Liver (tissue), 3 donors: ENCODE data around the gene MAN1C1.

Experiments used
- FOXA1 ChIP-seq: IDR thresholded peaks from 2 replicates; pipeline ENCODE4 v1.6.1; 2016; ENCODE audit warnings: antibody characterized with exemption
- GABPA ChIP-seq, 2 donors: IDR thresholded peaks in 1 of 2; conservative IDR thresholded peaks in 1 of 2; 2 replicates each; pipeline ENCODE4 v1.6.1; 2016; ENCODE audit warnings: antibody characterized with exemption in 2 of 2, mild to moderate bottlenecking in 1 of 2, moderate library complexity in 1 of 2
- JUND ChIP-seq, 2 donors: IDR thresholded peaks; 2 replicates each; pipeline ENCODE4 v1.6.1; 2016; ENCODE audit warnings: antibody characterized with exemption in 2 of 2
- RAD21 ChIP-seq, 2 donors: IDR thresholded peaks; 2 replicates each; pipeline ENCODE4 v1.6.1; 2016; ENCODE audit warnings: antibody characterized with exemption in 2 of 2, mild to moderate bottlenecking in 2 of 2
- RXRA ChIP-seq, 2 donors: IDR thresholded peaks; 2 replicates each; pipeline ENCODE4 v1.6.1; 2017 to 2018; ENCODE audit warnings: antibody characterized with exemption in 2 of 2, mild to moderate bottlenecking in 1 of 2
- TAF1 ChIP-seq: conservative IDR thresholded peaks from 2 replicates; pipeline ENCODE4 v1.6.1; 2016; ENCODE audit warnings: antibody characterized with exemption, mild to moderate bottlenecking
- YY1 ChIP-seq: IDR thresholded peaks from 2 replicates; pipeline ENCODE4 v1.6.1; 2016; ENCODE audit warnings: antibody characterized with exemption, mild to moderate bottlenecking
- TF ChIP-seq, protein P1 (sequence below): fragments of 150-350 bp; IDR thresholded peaks from 2 replicates; pipeline ENCODE4 v1.5.1; 2017; ENCODE audit warnings: improper control_type of control experiment, low read depth, low read length; ENCODE audit not compliant: missing input control
- TF ChIP-seq, protein P2 (sequence below): IDR thresholded peaks from 2 replicates; pipeline ENCODE4 v1.6.1; 2016; ENCODE audit warnings: antibody characterized with exemption
- TF ChIP-seq, protein P3 (sequence below): IDR thresholded peaks from 2 replicates; pipeline ENCODE4 v1.6.1; 2016; ENCODE audit warnings: antibody characterized with exemption
- TF ChIP-seq, protein P4 (sequence below): IDR thresholded peaks from 2 replicates; pipeline ENCODE4 v1.6.1; 2016; ENCODE audit warnings: antibody characterized with exemption
- TF ChIP-seq, protein P5 (sequence below): IDR thresholded peaks from 2 replicates; pipeline ENCODE4 v1.6.1; 2016; ENCODE audit warnings: antibody characterized with exemption, mild to moderate bottlenecking
- donor health status: healthy.
- donor health status: healthy.

DNA sequence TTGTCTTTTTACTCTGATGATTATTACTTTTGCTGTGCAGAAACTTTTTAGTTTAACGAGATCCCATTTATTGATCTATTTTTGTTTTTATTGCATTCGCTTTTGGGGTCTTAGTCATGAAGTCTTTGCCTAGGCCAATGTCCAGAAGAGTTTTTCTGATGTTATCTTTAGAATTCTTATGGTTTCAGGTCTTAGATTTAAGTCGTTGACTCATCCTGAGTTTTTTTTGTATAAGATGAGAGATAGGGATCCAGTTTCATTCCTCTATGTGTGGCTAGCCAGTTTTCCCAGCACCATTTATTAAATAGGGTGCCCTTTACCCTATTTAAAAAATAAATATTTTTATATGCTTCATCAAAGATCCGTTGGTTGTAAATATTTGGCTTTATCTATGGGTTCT lies 13.2 kb downstream of the MAN1C1 start:
- TF ChIP-seq, protein P1, sequence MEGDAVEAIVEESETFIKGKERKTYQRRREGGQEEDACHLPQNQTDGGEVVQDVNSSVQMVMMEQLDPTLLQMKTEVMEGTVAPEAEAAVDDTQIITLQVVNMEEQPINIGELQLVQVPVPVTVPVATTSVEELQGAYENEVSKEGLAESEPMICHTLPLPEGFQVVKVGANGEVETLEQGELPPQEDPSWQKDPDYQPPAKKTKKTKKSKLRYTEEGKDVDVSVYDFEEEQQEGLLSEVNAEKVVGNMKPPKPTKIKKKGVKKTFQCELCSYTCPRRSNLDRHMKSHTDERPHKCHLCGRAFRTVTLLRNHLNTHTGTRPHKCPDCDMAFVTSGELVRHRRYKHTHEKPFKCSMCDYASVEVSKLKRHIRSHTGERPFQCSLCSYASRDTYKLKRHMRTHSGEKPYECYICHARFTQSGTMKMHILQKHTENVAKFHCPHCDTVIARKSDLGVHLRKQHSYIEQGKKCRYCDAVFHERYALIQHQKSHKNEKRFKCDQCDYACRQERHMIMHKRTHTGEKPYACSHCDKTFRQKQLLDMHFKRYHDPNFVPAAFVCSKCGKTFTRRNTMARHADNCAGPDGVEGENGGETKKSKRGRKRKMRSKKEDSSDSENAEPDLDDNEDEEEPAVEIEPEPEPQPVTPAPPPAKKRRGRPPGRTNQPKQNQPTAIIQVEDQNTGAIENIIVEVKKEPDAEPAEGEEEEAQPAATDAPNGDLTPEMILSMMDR, result no peak
- TF ChIP-seq, protein P2, sequence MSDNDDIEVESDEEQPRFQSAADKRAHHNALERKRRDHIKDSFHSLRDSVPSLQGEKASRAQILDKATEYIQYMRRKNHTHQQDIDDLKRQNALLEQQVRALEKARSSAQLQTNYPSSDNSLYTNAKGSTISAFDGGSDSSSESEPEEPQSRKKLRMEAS, result no peak
- TF ChIP-seq, protein P3, sequence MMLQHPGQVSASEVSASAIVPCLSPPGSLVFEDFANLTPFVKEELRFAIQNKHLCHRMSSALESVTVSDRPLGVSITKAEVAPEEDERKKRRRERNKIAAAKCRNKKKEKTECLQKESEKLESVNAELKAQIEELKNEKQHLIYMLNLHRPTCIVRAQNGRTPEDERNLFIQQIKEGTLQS, result no peak
- TF ChIP-seq RAD21 (IDR thresholded peaks at IDR 0.05) (no peak), RXRA (IDR thresholded peaks at IDR 0.05) (no peak), JUND (IDR thresholded peaks at IDR 0.05) (no peak), GABPA (IDR thresholded peaks at IDR 0.05 in 1 of 2, conservative IDR thresholded peaks at IDR 0.05 in 1 of 2) (no peak), YY1 (no peak), TAF1 (no peak), FOXA1 (no peak)
- TF ChIP-seq, protein P4, sequence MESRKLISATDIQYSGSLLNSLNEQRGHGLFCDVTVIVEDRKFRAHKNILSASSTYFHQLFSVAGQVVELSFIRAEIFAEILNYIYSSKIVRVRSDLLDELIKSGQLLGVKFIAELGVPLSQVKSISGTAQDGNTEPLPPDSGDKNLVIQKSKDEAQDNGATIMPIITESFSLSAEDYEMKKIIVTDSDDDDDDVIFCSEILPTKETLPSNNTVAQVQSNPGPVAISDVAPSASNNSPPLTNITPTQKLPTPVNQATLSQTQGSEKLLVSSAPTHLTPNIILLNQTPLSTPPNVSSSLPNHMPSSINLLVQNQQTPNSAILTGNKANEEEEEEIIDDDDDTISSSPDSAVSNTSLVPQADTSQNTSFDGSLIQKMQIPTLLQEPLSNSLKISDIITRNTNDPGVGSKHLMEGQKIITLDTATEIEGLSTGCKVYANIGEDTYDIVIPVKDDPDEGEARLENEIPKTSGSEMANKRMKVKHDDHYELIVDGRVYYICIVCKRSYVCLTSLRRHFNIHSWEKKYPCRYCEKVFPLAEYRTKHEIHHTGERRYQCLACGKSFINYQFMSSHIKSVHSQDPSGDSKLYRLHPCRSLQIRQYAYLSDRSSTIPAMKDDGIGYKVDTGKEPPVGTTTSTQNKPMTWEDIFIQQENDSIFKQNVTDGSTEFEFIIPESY, result no peak
- TF ChIP-seq, protein P5, sequence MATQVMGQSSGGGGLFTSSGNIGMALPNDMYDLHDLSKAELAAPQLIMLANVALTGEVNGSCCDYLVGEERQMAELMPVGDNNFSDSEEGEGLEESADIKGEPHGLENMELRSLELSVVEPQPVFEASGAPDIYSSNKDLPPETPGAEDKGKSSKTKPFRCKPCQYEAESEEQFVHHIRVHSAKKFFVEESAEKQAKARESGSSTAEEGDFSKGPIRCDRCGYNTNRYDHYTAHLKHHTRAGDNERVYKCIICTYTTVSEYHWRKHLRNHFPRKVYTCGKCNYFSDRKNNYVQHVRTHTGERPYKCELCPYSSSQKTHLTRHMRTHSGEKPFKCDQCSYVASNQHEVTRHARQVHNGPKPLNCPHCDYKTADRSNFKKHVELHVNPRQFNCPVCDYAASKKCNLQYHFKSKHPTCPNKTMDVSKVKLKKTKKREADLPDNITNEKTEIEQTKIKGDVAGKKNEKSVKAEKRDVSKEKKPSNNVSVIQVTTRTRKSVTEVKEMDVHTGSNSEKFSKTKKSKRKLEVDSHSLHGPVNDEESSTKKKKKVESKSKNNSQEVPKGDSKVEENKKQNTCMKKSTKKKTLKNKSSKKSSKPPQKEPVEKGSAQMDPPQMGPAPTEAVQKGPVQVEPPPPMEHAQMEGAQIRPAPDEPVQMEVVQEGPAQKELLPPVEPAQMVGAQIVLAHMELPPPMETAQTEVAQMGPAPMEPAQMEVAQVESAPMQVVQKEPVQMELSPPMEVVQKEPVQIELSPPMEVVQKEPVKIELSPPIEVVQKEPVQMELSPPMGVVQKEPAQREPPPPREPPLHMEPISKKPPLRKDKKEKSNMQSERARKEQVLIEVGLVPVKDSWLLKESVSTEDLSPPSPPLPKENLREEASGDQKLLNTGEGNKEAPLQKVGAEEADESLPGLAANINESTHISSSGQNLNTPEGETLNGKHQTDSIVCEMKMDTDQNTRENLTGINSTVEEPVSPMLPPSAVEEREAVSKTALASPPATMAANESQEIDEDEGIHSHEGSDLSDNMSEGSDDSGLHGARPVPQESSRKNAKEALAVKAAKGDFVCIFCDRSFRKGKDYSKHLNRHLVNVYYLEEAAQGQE, result no peak
